Ishikawa (cell line): ENCODE measurements around the gene ZBBX.

Source experiments
- CREB1 ChIP-seq: IDR thresholded peaks from 2 replicates; pipeline ENCODE4 v1.6.1; 2012; ENCODE audit warnings: low read depth
- EP300 ChIP-seq: IDR thresholded peaks from 2 replicates; pipeline ENCODE4 v1.6.1; 2012; ENCODE audit warnings: borderline replicate concordance
- NFIC ChIP-seq: IDR thresholded peaks from 2 replicates; pipeline ENCODE4 v1.6.1; 2012
- RAD21 ChIP-seq: IDR thresholded peaks from 2 replicates; pipeline ENCODE4 v1.6.1; 2012; ENCODE audit warnings: low read depth
- TAF1 ChIP-seq: IDR thresholded peaks from 2 replicates; pipeline ENCODE4 v1.6.1; 2012; ENCODE audit warnings: low read depth, mild to moderate bottlenecking
- TEAD4 ChIP-seq: IDR thresholded peaks from 2 replicates; pipeline ENCODE4 v1.6.1; 2012
- TF ChIP-seq, protein P1 (sequence below): IDR thresholded peaks from 2 replicates; pipeline ENCODE4 v1.6.1; 2012; ENCODE audit warnings: low read depth, mild to moderate bottlenecking

DNA sequence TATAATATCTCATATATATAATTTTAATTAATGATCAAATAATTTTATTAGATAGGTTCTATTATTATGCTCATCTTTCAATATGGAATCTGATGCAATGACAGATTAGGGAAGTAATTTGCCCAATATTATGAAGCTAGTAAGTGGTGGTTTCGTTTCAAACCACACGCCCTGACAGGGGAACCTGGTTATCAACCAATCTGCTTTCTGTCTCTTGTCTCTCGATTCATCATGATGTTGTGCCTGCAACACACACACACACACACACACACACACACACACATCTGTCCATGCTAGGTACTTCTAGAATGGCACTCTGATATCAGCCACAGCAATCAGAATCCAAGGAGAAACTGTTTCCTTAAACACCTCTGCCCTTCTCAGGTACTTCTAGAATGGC, 128.4 kb downstream of the ZBBX start:
- no peak for TF ChIP-seq EP300
- no peak for TF ChIP-seq TAF1
- TF ChIP-seq RAD21: no peak
- no peak for TF ChIP-seq CREB1
- TF ChIP-seq NFIC: no peak
- TF ChIP-seq TEAD4: no peak
- TF ChIP-seq, protein P1, sequence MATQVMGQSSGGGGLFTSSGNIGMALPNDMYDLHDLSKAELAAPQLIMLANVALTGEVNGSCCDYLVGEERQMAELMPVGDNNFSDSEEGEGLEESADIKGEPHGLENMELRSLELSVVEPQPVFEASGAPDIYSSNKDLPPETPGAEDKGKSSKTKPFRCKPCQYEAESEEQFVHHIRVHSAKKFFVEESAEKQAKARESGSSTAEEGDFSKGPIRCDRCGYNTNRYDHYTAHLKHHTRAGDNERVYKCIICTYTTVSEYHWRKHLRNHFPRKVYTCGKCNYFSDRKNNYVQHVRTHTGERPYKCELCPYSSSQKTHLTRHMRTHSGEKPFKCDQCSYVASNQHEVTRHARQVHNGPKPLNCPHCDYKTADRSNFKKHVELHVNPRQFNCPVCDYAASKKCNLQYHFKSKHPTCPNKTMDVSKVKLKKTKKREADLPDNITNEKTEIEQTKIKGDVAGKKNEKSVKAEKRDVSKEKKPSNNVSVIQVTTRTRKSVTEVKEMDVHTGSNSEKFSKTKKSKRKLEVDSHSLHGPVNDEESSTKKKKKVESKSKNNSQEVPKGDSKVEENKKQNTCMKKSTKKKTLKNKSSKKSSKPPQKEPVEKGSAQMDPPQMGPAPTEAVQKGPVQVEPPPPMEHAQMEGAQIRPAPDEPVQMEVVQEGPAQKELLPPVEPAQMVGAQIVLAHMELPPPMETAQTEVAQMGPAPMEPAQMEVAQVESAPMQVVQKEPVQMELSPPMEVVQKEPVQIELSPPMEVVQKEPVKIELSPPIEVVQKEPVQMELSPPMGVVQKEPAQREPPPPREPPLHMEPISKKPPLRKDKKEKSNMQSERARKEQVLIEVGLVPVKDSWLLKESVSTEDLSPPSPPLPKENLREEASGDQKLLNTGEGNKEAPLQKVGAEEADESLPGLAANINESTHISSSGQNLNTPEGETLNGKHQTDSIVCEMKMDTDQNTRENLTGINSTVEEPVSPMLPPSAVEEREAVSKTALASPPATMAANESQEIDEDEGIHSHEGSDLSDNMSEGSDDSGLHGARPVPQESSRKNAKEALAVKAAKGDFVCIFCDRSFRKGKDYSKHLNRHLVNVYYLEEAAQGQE: no peak
